B cell (primary cell): ENCODE results near the gene TM4SF5. TPM values are rescaled to one million over a fixed set of nuclear protein-coding genes. Genes with fewer than 3 reads are reported as not detected.

Experiments
- polyA plus RNA-seq: library from polyadenylated mRNA; depleted of rRNA; stranded (reverse); fragments of >200 nt; gene quantifications from 2 replicates; pipeline ENCODE4 v1.2.3, GENCODE V29; 2012
- total RNA-seq, 2 donors: library from RNA; stranded (reverse); fragments of 120-200 nt in 1 of 2; gene quantifications; 1 replicate in 1 of 2; 2 replicates in 1 of 2; pipeline versions ENCODE4 v1.2.3 to v1.2.4, GENCODE V29; 2013 to 2022

Gene TM4SF5
- total and polyA plus RNA-seq, 2 donors (not counting 1 experiment from before 2014, with no cell fraction given) = not detected

Other genes starting within 250 kb of the TM4SF5 start
- gene MYBBP1A, start 216.5 kb upstream of the TM4SF5 start, total RNA-seq = 65.8 and 72.4 TPM in 2 replicates
- gene MYBBP1A, start 216.5 kb upstream of the TM4SF5 start, polyA plus RNA-seq = 72.6 and 74.4 TPM in 2 replicates
- gene GGT6, start 211.3 kb upstream of the TM4SF5 start, total RNA-seq = not detected in 2 replicates
- gene GGT6, start 211.3 kb upstream of the TM4SF5 start, polyA plus RNA-seq = not detected in 2 replicates
- not detected in 2 replicates for gene SMTNL2, start 187.4 kb upstream of the TM4SF5 start, total RNA-seq
- not detected in 2 replicates for gene SMTNL2, start 187.4 kb upstream of the TM4SF5 start, polyA plus RNA-seq
- gene ALOX15, start 130.2 kb upstream of the TM4SF5 start, total RNA-seq = not detected in 2 replicates
- 0.10 and 0.13 TPM in 2 replicates for gene ALOX15, start 130.2 kb upstream of the TM4SF5 start, polyA plus RNA-seq
- 71.8 and 80.9 TPM in 2 replicates for gene PELP1, start 67.7 kb upstream of the TM4SF5 start, total RNA-seq
- gene PELP1, start 67.7 kb upstream of the TM4SF5 start, polyA plus RNA-seq = 34.9 and 46.1 TPM in 2 replicates
- 148 and 164 TPM in 2 replicates for gene ARRB2, start 61.3 kb upstream of the TM4SF5 start, total RNA-seq
- gene ARRB2, start 61.3 kb upstream of the TM4SF5 start, polyA plus RNA-seq = 86.8 and 111 TPM in 2 replicates
- gene MED11, start 40.5 kb upstream of the TM4SF5 start, total RNA-seq = 25.5 and 30.7 TPM in 2 replicates
- 25.3 and 49.1 TPM in 2 replicates for gene MED11, start 40.5 kb upstream of the TM4SF5 start, polyA plus RNA-seq
- gene ZMYND15, start 32.1 kb upstream of the TM4SF5 start, total RNA-seq = 2.1 and 2.5 TPM in 2 replicates
- gene ZMYND15, start 32.1 kb upstream of the TM4SF5 start, polyA plus RNA-seq = 0.72 and 0.82 TPM in 2 replicates
- gene CXCL16, start 32.0 kb upstream of the TM4SF5 start, total RNA-seq = 19.3 and 22.0 TPM in 2 replicates
- 10.9 and 13.8 TPM in 2 replicates for gene CXCL16, start 32.0 kb upstream of the TM4SF5 start, polyA plus RNA-seq
- not detected in 2 replicates for gene VMO1, start 14.5 kb downstream of the TM4SF5 start, total RNA-seq
- gene VMO1, start 14.5 kb downstream of the TM4SF5 start, polyA plus RNA-seq = 0.57 TPM in 1 of 2 replicates, not detected in the other
- gene GLTPD2, start 17.1 kb downstream of the TM4SF5 start, total RNA-seq = not detected in 2 replicates
- not detected in 2 replicates for gene GLTPD2, start 17.1 kb downstream of the TM4SF5 start, polyA plus RNA-seq
- gene PSMB6, start 24.3 kb downstream of the TM4SF5 start, total RNA-seq = 55.7 and 56.0 TPM in 2 replicates
- gene PSMB6, start 24.3 kb downstream of the TM4SF5 start, polyA plus RNA-seq = 65.2 and 73.2 TPM in 2 replicates
- 69.2 and 72.1 TPM in 2 replicates for gene PLD2, start 35.3 kb downstream of the TM4SF5 start, total RNA-seq
- 53.1 and 54.5 TPM in 2 replicates for gene PLD2, start 35.3 kb downstream of the TM4SF5 start, polyA plus RNA-seq
- 108 and 109 TPM in 2 replicates for gene MINK1, start 61.5 kb downstream of the TM4SF5 start, total RNA-seq
- 160 and 190 TPM in 2 replicates for gene MINK1, start 61.5 kb downstream of the TM4SF5 start, polyA plus RNA-seq
- gene C17orf107, start 127.7 kb downstream of the TM4SF5 start, total RNA-seq = 2.5 and 3.9 TPM in 2 replicates
- 4.6 and 9.4 TPM in 2 replicates for gene C17orf107, start 127.7 kb downstream of the TM4SF5 start, polyA plus RNA-seq
- gene CHRNE, start 131.2 kb downstream of the TM4SF5 start, total RNA-seq = 0.99 and 1.0 TPM in 2 replicates
- 3.0 and 4.7 TPM in 2 replicates for gene CHRNE, start 131.2 kb downstream of the TM4SF5 start, polyA plus RNA-seq
- not detected in 2 replicates for gene GP1BA, start 160.4 kb downstream of the TM4SF5 start, total RNA-seq
- 0.06 and 0.07 TPM in 2 replicates for gene GP1BA, start 160.4 kb downstream of the TM4SF5 start, polyA plus RNA-seq
- gene SLC25A11, start 168.2 kb downstream of the TM4SF5 start, total RNA-seq = 32.3 and 42.7 TPM in 2 replicates
- 26.1 and 44.4 TPM in 2 replicates for gene SLC25A11, start 168.2 kb downstream of the TM4SF5 start, polyA plus RNA-seq
- gene RNF167, start 168.4 kb downstream of the TM4SF5 start, total RNA-seq = 131 and 143 TPM in 2 replicates
- 114 and 186 TPM in 2 replicates for gene RNF167, start 168.4 kb downstream of the TM4SF5 start, polyA plus RNA-seq
- 307 and 330 TPM in 2 replicates for gene PFN1, start 176.6 kb downstream of the TM4SF5 start, total RNA-seq
- 609 and 618 TPM in 2 replicates for gene PFN1, start 176.6 kb downstream of the TM4SF5 start, polyA plus RNA-seq
- gene ENO3, start 179.2 kb downstream of the TM4SF5 start, total RNA-seq = 32.5 and 34.8 TPM in 2 replicates
- gene ENO3, start 179.2 kb downstream of the TM4SF5 start, polyA plus RNA-seq = 35.4 and 50.1 TPM in 2 replicates
- 52.5 and 53.6 TPM in 2 replicates for gene SPAG7, start 195.9 kb downstream of the TM4SF5 start, total RNA-seq
- gene SPAG7, start 195.9 kb downstream of the TM4SF5 start, polyA plus RNA-seq = 43.4 and 46.9 TPM in 2 replicates
- 57.6 and 57.9 TPM in 2 replicates for gene CAMTA2, start 215.8 kb downstream of the TM4SF5 start, total RNA-seq
- 37.1 and 48.3 TPM in 2 replicates for gene CAMTA2, start 215.8 kb downstream of the TM4SF5 start, polyA plus RNA-seq
- 0.30 and 0.51 TPM in 2 replicates for gene INCA1, start 225.6 kb downstream of the TM4SF5 start, total RNA-seq
- 0.45 and 0.60 TPM in 2 replicates for gene INCA1, start 225.6 kb downstream of the TM4SF5 start, polyA plus RNA-seq
- gene KIF1C, start 226.1 kb downstream of the TM4SF5 start, total RNA-seq = 29.6 and 41.5 TPM in 2 replicates
- 2.9 and 5.7 TPM in 2 replicates for gene KIF1C, start 226.1 kb downstream of the TM4SF5 start, polyA plus RNA-seq